HG03565 (cell line): ENCODE results near the gene CD248.

Experiments
- ATAC-seq: cut with Tn5 transposase; IDR thresholded peaks from one replicate; pipeline ENCODE4 v1.9.1; 2021; ENCODE audit warnings: mild to moderate bottlenecking, moderate library complexity; ENCODE audit not compliant: unreplicated experiment

The CD248 gene

GRCh38 chr11:66291706-66292542, 24.9 kb downstream of the CD248 start, which contains the start of gene TMEM151A:
Gene TMEM151A (plus strand): TSS chr11:66291894. CDS start chr11:66292014, 120 bp downstream.
- ATAC-seq, result no peak

GRCh38 chr11:66291303-66291705, 25.5 kb downstream of the CD248 start:
- ATAC-seq, result no peak

GRCh38 chr11:66290330-66290621, 26.6 kb downstream of the CD248 start:
- no peak for ATAC-seq

- ATAC-seq, result peak; percentile 19
Observed at GRCh38 chr11:66289548-66290329, 27.1 kb downstream of the CD248 start.

- ATAC-seq, result peak; percentile 78
Observed at GRCh38 chr11:66288671-66289547, 27.9 kb downstream of the CD248 start, which contains the start of gene YIF1A. Gene YIF1A (minus strand): TSS chr11:66289143. CDS start chr11:66288985, 158 bp downstream.

GRCh38 chr11:66287889-66288670, 28.8 kb downstream of the CD248 start:
- no peak for ATAC-seq

- ATAC-seq, result no peak
Observed at GRCh38 chr11:66287211-66287888, 29.5 kb downstream of the CD248 start.

- no peak for ATAC-seq
Observed at GRCh38 chr11:66286699-66287098, 30.1 kb downstream of the CD248 start.

- no peak for ATAC-seq
Observed at GRCh38 chr11:66285250-66285947, 31.4 kb downstream of the CD248 start.

- no peak for ATAC-seq
Observed at GRCh38 chr11:66284526-66285078, 32.2 kb downstream of the CD248 start.

GRCh38 chr11:66283461-66284105, 33.3 kb downstream of the CD248 start:
- no peak for ATAC-seq

- ATAC-seq, result peak; percentile 67
Observed at GRCh38 chr11:66282468-66283455, 34.1 kb downstream of the CD248 start.

GRCh38 chr11:66281776-66282467, 34.9 kb downstream of the CD248 start:
- no peak for ATAC-seq

GRCh38 chr11:66281001-66281400, 35.8 kb downstream of the CD248 start:
- ATAC-seq, result no peak

- no peak for ATAC-seq
Observed at GRCh38 chr11:66280428-66280827, 36.4 kb downstream of the CD248 start.

- ATAC-seq, result no peak
Observed at GRCh38 chr11:66279092-66279734, 37.6 kb downstream of the CD248 start.
